Ovary (tissue), 9 donors: ENCODE results near the gene ADISSP. TPM values are rescaled to one million over a fixed set of nuclear protein-coding genes. Genes with fewer than 3 reads are reported as not detected.

Experiments used
- DNase-seq, 5 donors: peaks; one replicate each; pipeline ENCODE4 v3.0.0-alpha.2; 2019 to 2020
- H3K27ac ChIP-seq, 2 donors: fragments of 200-600 bp; one replicate each; pipeline versions ENCODE4 v1.5.1 to v1.8.0; 2019 to 2022
- H3K27me3 ChIP-seq: fragments of 200-600 bp; one replicate; pipeline ENCODE4 v1.8.0; 2022
- H3K36me3 ChIP-seq: fragments of 200-600 bp; sonication (generic); one replicate; pipeline ENCODE4 v1.5.1; 2019
- H3K4me1 ChIP-seq: one replicate; pipeline ENCODE4 v1.8.1; 2013; ENCODE audit warnings: mild to moderate bottlenecking, moderate library complexity; ENCODE audit not compliant: insufficient read depth
- H3K4me3 ChIP-seq: fragments of 200-600 bp; sonication (generic); one replicate; pipeline ENCODE4 v1.5.1; 2017
- H3K9me3 ChIP-seq, 2 donors: fragments of 200-600 bp in 1 of 2; sonication (generic) in 1 of 2; one replicate each; pipeline versions ENCODE4 v1.5.1 to v1.8.1; 2013 to 2019; ENCODE audit warnings: mild to moderate bottlenecking in 1 of 2, moderate library complexity in 1 of 2
- EP300 ChIP-seq: sonication (generic); formaldehyde crosslinking; IDR thresholded peaks from one replicate; pipeline ENCODE4 v1.6.1; 2017; ENCODE audit warnings: antibody characterized with exemption
- POLR2A ChIP-seq: fragments of 450-650 bp; IDR thresholded peaks from one replicate; pipeline ENCODE4 v1.6.1; 2017; ENCODE audit warnings: antibody characterized with exemption, mild to moderate bottlenecking, moderate library complexity
- WGBS, 3 donors: extraction: QIAGEN DNeasy Blood & Tissue Kit in 1 of 3; methylation state at CpG; one replicate each; pipeline versions ENCODE4 v1.1.5 to v1.1.7; 2013 to 2017; 5-methylcytosine and 5-hydroxymethylcytosine counted together
- intact Hi-C, 4 donors: fragments of 100-400 bp; cut with DNase I; formaldehyde crosslinking; loops; one replicate each; pipeline versions ENCODE4 v1.11.0 to v1.15.1; 2022 to 2023
- polyA plus RNA-seq, 2 donors: library from polyadenylated mRNA; stranded (reverse); fragments of 200-250 nt in 1 of 2; fragments of 350-450 nt in 1 of 2; fragmentation: Illumina TruSeq in 1 of 2; extraction: RNeasy Lipid Tissue Mini Kit (QIAGEN cat#74804) in 1 of 2; gene quantifications; one replicate each; pipeline ENCODE4 v1.2.3, GENCODE V29; 2013 to 2014
- total RNA-seq, 7 donors: library from RNA; depleted of rRNA in 2 of 7; stranded (reverse); fragments of >200 nt in 2 of 7; fragmentation: NEBNext Ultra II Directional in 3 of 7; extraction: Animal tissue kit (Norgen Biotek cat#: 25700) in 3 of 7; gene quantifications; one replicate each; pipeline versions ENCODE4 v1.1.0 to v1.2.4, GENCODE V29; 2016 to 2023
- TF ChIP-seq, protein P1 (sequence below), 3 donors: fragments of 450-650 bp in 2 of 3; fragments of 200-600 bp in 1 of 3; IDR thresholded peaks; one replicate each; pipeline versions ENCODE4 v1.5.1 to v1.8.0; 2016 to 2022; ENCODE audit warnings: antibody characterized with exemption in 3 of 3, mild to moderate bottlenecking in 1 of 3
- donor health status: DM: no; HTN: no; CAD: no; lungs with moderate emphysema.
- donor health status: DM: no; HTN: no; CAD: no.
- donor health status: Bipolar disorder and iron deficiency.
- donor health status: DM: yes; HTN: yes; CAD: no.
- donor health status: DM: no; HTN: no; CAD: no.
- donor health status: DM: yes; HTN: yes; CAD: no.

Gene ADISSP
- total and polyA plus RNA-seq, 9 donors: 11.5 to 124 (median 69.1) TPM

DNA sequence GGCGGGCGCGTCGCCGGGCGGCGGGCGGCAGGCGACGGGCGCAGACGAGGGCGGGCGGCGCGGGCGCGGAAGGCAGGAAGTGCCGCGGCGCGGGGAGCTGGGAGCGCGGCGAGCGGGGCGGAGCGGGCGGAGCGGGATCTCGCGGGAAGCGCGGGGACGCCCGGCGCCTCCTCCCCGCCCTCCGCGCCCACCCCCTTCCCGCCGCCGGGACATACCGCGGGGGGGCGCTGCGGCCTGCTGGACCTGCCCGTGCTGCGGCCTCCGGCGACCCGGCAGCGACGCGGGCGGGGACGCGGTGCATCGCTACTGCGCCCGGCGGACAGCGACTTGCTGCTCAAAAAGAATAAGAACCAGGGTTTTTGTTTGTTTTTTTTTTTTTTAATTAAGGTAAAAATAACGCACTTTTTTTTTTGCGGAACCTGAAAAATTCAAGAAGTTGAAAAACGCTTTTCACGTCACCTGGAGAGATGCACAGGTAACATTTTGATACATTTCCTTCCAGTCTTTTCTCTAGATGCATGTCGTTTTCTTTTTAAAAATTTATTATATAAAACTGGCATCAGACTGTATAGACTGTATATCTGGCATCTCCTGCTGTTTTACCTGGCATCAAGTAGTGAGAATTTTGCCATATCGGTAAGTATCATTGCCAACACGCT, 19.2 kb upstream of the ADISSP start, which contains the start of gene CENPB:
Gene CENPB, minus strand, starts transcription at position 76 of the 659 bp plus-strand sequence. CDS start 257 bp downstream, outside the sequence.
- WGBS, 3 donors: 2 to 6% (median 2%) methylated on average over 23 to 69 of the region's 70 CpGs
- no peaks in the 10 kb centered on the region for H3K27me3 ChIP-seq
- H3K4me3 ChIP-seq: peak within 1 kb of the TSS; percentile 69
- no peaks in the 10 kb centered on the region for H3K36me3 ChIP-seq
- peaks cover 13% of the 10 kb centered on the region for H3K4me1 ChIP-seq
- H3K27ac ChIP-seq: peak within 1 kb of the TSS; percentile 69 to 71
- no peak for TF ChIP-seq POLR2A
- TF ChIP-seq, protein P1, sequence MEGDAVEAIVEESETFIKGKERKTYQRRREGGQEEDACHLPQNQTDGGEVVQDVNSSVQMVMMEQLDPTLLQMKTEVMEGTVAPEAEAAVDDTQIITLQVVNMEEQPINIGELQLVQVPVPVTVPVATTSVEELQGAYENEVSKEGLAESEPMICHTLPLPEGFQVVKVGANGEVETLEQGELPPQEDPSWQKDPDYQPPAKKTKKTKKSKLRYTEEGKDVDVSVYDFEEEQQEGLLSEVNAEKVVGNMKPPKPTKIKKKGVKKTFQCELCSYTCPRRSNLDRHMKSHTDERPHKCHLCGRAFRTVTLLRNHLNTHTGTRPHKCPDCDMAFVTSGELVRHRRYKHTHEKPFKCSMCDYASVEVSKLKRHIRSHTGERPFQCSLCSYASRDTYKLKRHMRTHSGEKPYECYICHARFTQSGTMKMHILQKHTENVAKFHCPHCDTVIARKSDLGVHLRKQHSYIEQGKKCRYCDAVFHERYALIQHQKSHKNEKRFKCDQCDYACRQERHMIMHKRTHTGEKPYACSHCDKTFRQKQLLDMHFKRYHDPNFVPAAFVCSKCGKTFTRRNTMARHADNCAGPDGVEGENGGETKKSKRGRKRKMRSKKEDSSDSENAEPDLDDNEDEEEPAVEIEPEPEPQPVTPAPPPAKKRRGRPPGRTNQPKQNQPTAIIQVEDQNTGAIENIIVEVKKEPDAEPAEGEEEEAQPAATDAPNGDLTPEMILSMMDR (IDR thresholded peaks at IDR 0.05): peak; percentile 62 to 77 (median 65)
- intact Hi-C loops: loop anchor here in 3 of 4 donors (2.0 to 5.0 kb wide), 3 partner anchors 32 to 71 kb away; partner anchors contain the start of gene AP5S1 (in 2 of the 3)
- peak; percentile 86 to 94 (median 93) for DNase-seq
- H3K9me3 ChIP-seq: no peaks in the 10 kb centered on the region

DNA sequence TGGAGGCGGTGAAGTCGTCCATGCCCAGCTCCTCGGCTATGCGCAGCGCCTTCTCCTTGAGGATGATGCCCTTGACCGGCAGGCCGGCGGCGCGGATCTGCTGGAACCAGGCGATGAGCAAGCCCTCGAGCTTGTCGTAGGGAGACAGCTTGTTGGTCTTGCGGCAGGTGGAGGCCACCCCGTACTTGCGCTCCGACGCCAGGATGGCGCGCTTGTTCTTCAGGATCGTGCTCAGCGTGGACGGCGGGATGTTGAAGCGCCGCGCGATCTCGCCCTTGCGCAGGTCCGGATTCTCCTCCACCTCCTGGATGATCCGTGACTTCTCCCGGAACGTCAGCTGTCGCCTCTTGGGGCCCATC, 18.6 kb upstream of the ADISSP start:
- Histone ChIP-seq H3K4me1 (peaks cover 14% of the 10 kb centered on the region), H3K27me3 (no peaks in the 10 kb centered on the region), H3K9me3 (no peaks in the 10 kb centered on the region), H3K36me3 (no peaks in the 10 kb centered on the region), H3K4me3 (peak overlapping the region; percentile 69), H3K27ac (peak overlapping the region; percentile 69 to 71)
- intact Hi-C loops: loop anchor here in 3 of 4 donors (2.0 to 5.0 kb wide), 3 partner anchors 33 to 71 kb away; partner anchors contain the start of gene AP5S1 (in 2 of the 3)
- WGBS, 3 donors: 0% methylated on average over 6 to 35 of the region's 35 CpGs
- no peak for TF ChIP-seq EP300
- peak; percentile 48 to 77 (median 68) for DNase-seq

DNA sequence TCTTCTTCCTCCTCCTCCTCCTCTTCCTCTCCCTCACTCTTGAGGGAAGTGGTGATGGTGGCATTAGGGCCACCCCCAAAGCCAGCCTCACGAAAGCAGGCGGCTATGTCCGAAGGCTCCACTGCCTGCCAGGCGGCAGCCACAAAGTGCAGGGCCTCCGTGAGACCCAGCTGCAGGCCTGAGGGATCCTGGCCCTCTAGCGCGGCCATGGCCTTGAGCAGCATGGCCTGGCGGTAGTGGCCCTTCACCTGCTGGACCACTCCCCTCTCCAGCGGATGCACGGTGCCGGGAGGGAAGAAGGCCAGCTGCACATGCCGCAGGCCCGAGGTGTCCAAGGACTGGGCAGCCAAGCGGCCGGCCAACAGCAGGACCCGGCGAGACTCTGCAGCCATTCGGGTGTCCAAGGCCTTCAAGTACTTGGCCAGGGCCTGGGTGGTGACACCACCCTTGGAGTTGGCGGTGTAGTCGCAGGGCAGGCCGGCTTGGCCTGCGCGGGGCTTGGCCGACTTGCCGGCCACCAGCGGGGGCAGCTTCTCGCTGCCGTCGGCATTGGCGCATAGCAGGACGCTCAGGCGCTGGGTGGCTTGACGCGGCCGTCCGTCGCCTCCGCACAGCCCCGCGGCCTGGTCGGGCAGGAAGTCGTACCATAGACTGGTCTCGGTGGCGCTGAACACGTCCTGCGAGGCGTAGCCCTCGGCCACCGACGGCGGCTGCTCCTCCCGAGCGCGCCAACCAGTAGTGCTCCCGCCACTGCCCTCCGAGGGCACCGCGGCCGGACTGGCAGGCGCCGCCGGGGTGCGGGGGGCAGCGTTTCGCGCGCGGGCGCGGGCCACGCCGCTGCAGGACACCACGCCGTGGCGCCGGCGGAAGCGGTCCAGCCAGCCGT, 17.9 kb upstream of the ADISSP start:
- peak overlapping the region; percentile 69 to 71 for H3K27ac ChIP-seq
- WGBS, 3 donors: 5 to 25% (median 9%) methylated on average over 42 to 79 of the region's 79 CpGs
- DNase-seq: peak in 1 of 5 donors; percentile 49
- intact Hi-C loops: loop anchor here (2.0 to 5.0 kb wide), 3 partner anchors 33 to 72 kb away; partner anchors contain the start of gene AP5S1 (in 2 of the 4)
- peak overlapping the region; percentile 69 for H3K4me3 ChIP-seq
- H3K9me3 ChIP-seq: no peaks in the 10 kb centered on the region
- TF ChIP-seq EP300 (no peak), POLR2A (no peak)
- TF ChIP-seq, protein P1 (IDR thresholded peaks at IDR 0.05): no peak
- H3K36me3 ChIP-seq: no peaks in the 10 kb centered on the region
- no peaks in the 10 kb centered on the region for H3K27me3 ChIP-seq
- peaks cover 16% of the 10 kb centered on the region for H3K4me1 ChIP-seq

DNA sequence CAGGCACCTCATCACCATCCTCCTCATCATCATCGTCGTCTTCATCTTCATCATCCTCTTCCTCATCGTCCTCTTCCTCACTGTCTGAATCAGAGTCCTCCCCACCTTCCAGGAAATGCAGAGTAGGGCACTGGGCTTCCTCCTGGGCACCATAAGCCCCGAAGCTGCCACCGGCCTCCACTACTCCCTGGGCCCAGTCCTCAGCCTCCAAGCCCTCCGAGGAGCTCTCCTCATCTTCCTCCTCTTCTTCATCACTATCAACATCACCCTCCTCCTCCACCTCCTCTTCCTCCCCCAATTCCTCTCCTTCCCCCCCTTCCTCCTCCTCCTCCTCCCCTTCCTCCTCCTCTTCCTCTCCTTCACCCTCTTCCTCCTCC, 17.3 kb upstream of the ADISSP start:
- Histone ChIP-seq H3K4me1 (peaks cover 16% of the 10 kb centered on the region), H3K4me3 (peak overlapping the region; percentile 6), H3K9me3 (no peaks in the 10 kb centered on the region), H3K27ac (no peak overlapping the region), H3K36me3 (no peaks in the 10 kb centered on the region), H3K27me3 (no peaks in the 10 kb centered on the region)
- intact Hi-C loops: loop anchor here in 2 of 4 donors (2.0 to 5.0 kb wide), 2 partner anchors 34 to 72 kb away; no protein-coding TSS in a partner anchor
- no peak for DNase-seq
- TF ChIP-seq POLR2A (no peak), EP300 (no peak)
- TF ChIP-seq, protein P1 (IDR thresholded peaks at IDR 0.05): no peak
- WGBS, 3 donors: 53 to 72% (median 70%) methylated on average over 6 of the region's 6 CpGs
